Mesenchymal stem cell (in vitro differentiated cells and primary cell): ENCODE data around the gene ARPP19.
"Not testable (repeated sequence)": the region's sequence is repeated elsewhere in the genome, so short reads cannot be mapped to it uniquely, and the experiment has no call there.

ENCODE experiments used
- DNase-seq: peaks from one replicate; pipeline ENCODE4 v3.0.0-alpha.2; 2013
- H2AFZ ChIP-seq: one replicate; pipeline ENCODE4 v1.6.1; 2013; ENCODE audit warnings: low read depth, mild to moderate bottlenecking, control low read depth, inconsistent platforms, low read length, moderate library complexity
- H2AK5ac ChIP-seq: 2 replicates; pipeline ENCODE4 v1.6.1; 2013; ENCODE audit warnings: low read length, moderate library complexity, mild to moderate bottlenecking, inconsistent platforms; ENCODE audit not compliant: severe bottlenecking
- H2BK120ac ChIP-seq: one replicate; pipeline ENCODE4 v1.6.1; 2013; ENCODE audit warnings: low read depth, mild to moderate bottlenecking, inconsistent platforms, low read length, moderate library complexity
- H2BK12ac ChIP-seq, 2 experiments: one replicate each; pipeline ENCODE4 v1.6.1; 2013; ENCODE audit warnings: inconsistent platforms in 2 of 2, low read length in 2 of 2, mild to moderate bottlenecking in 2 of 2, moderate library complexity in 2 of 2, control low read depth in 1 of 2
- H2BK15ac ChIP-seq: one replicate; pipeline ENCODE4 v1.6.1; 2013; ENCODE audit warnings: mild to moderate bottlenecking, low read depth, inconsistent platforms; ENCODE audit not compliant: poor library complexity, severe bottlenecking
- H2BK5ac ChIP-seq: 2 replicates; pipeline ENCODE4 v1.6.1; 2013; ENCODE audit warnings: low read depth, mild to moderate bottlenecking, low read length, control low read depth, inconsistent platforms; ENCODE audit not compliant: poor library complexity, severe bottlenecking
- H3K14ac ChIP-seq, 2 experiments: one replicate each; pipeline ENCODE4 v1.6.1; 2013; ENCODE audit warnings: inconsistent platforms in 2 of 2, low read length in 2 of 2, control low read depth in 1 of 2, mild to moderate bottlenecking in 1 of 2, moderate library complexity in 1 of 2
- H3K18ac ChIP-seq, 2 experiments: one replicate each; pipeline ENCODE4 v1.6.1; 2013; ENCODE audit warnings: inconsistent platforms in 2 of 2, low read length in 2 of 2, control low read depth in 1 of 2, low read depth in 1 of 2, mild to moderate bottlenecking in 1 of 2
- H3K23ac ChIP-seq, 2 experiments: one replicate each; pipeline ENCODE4 v1.6.1; 2013; ENCODE audit warnings: inconsistent platforms in 2 of 2, low read length in 2 of 2, mild to moderate bottlenecking in 2 of 2, moderate library complexity in 2 of 2, control low read depth in 1 of 2
- H3K27ac ChIP-seq: 2 replicates; pipeline ENCODE4 v1.5.1; 2013; ENCODE audit warnings: mild to moderate bottlenecking, moderate library complexity, low read length, control low read depth, inconsistent platforms; ENCODE audit not compliant: poor library complexity, severe bottlenecking
- H3K27me3 ChIP-seq, 2 experiments: 2 replicates each; pipeline versions ENCODE4 v1.6.1 to v1.7.0; 2013; ENCODE audit warnings: low read length in 2 of 2, mild to moderate bottlenecking in 2 of 2, moderate library complexity in 2 of 2, control low read depth in 1 of 2, inconsistent platforms in 1 of 2; ENCODE audit not compliant: control insufficient read depth in 1 of 2, insufficient read depth in 1 of 2
- H3K36me3 ChIP-seq, 2 experiments: 2 replicates each; pipeline versions ENCODE4 v1.6.1 to v1.7.0; 2013; ENCODE audit warnings: low read length in 2 of 2, control low read depth in 1 of 2, inconsistent platforms in 1 of 2, low read depth in 1 of 2, mild to moderate bottlenecking in 1 of 2; ENCODE audit not compliant: insufficient read depth in 2 of 2, control insufficient read depth in 1 of 2
- H3K4ac ChIP-seq, 2 experiments: one replicate each; pipeline ENCODE4 v1.6.1; 2013; ENCODE audit warnings: inconsistent platforms in 2 of 2, low read length in 2 of 2, mild to moderate bottlenecking in 2 of 2, moderate library complexity in 2 of 2, control low read depth in 1 of 2, low read depth in 1 of 2
- H3K4me1 ChIP-seq: 2 replicates; pipeline ENCODE4 v1.6.1; 2013; ENCODE audit warnings: low read depth, low read length, control low read depth; ENCODE audit not compliant: control insufficient read depth, insufficient read depth
- H3K4me2 ChIP-seq: 2 replicates; pipeline ENCODE4 v1.6.1; 2013; ENCODE audit warnings: low read length, mild to moderate bottlenecking, inconsistent platforms; ENCODE audit not compliant: poor library complexity, severe bottlenecking
- H3K4me3 ChIP-seq, 2 experiments: 2 replicates each; pipeline versions ENCODE4 v1.5.1 to v1.7.0; 2013; ENCODE audit warnings: low read length in 2 of 2, mild to moderate bottlenecking in 2 of 2, control low read depth in 1 of 2, low read depth in 1 of 2; ENCODE audit not compliant: insufficient read depth in 1 of 2
- H3K79me1 ChIP-seq: replicated peaks from 2 replicates; pipeline ENCODE4 v1.6.1; 2013; ENCODE audit warnings: mild to moderate bottlenecking, control low read depth, low read length, inconsistent platforms; ENCODE audit not compliant: poor library complexity, severe bottlenecking
- H3K9ac ChIP-seq: 2 replicates; pipeline ENCODE4 v1.7.0; 2013; ENCODE audit warnings: mild to moderate bottlenecking, low read length, moderate library complexity
- H3K9me3 ChIP-seq: 2 replicates; pipeline ENCODE4 v1.7.0; 2013; ENCODE audit warnings: mild to moderate bottlenecking, low read length; ENCODE audit not compliant: control insufficient read depth
- H4K8ac ChIP-seq: one replicate; pipeline ENCODE4 v1.6.1; 2013; ENCODE audit warnings: inconsistent platforms, mild to moderate bottlenecking, low read length, moderate library complexity
- H4K91ac ChIP-seq: one replicate; pipeline ENCODE4 v1.6.1; 2013; ENCODE audit warnings: mild to moderate bottlenecking, low read length, inconsistent platforms
- WGBS: methylation state at CpG from one replicate; pipeline ENCODE4 v1.1.7; 2013; ENCODE audit warnings: mixed read lengths; 5-methylcytosine and 5-hydroxymethylcytosine counted together

ARPP19 gene

DNA sequence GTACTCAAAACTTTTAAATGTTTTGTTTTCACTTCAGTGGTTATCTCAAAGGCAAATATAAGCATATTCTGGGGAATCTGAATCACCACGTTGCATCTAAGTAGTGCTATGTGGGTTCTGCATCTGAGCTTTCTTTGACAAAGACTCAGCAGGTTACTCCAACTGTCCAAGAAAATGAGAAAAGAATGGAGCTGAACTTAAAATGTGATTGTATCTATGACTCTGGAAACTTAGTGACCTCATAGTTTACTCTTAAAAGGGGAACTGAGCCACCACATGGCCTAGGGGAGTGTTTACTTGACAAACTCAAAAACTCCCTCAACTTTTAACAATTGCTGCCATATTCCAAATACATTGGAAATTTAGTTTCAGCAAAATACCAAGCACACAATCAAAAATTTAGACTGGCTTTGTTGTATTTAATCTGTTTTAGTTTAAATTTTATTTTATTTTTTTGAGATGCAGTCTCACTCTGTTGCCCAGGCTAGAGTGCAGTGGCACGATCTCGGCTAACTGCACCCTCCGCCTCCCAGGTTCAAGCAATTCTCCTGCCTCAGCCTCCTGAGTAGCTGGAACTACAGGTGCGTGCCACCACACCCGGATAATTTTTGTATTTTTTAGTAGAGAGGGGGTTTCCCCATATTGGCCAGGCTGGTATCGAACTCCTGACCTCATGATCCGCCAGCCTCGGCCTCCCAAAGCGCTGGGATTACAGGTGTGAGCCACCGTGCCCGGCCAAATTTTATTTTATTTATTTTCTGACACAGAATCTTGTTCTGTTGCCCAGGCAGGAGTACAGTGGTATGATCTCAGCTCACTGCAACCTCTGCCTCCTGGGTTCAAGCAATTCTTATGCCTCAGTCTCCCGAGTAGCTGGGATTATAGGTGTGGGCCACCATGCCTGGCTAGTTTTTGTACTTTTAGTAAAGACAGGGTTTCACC lies 3.1 kb downstream of the ARPP19 start:
- not testable (repeated sequence) for H3K18ac ChIP-seq, H3K27me3 ChIP-seq, H2AFZ ChIP-seq, H3K27ac ChIP-seq, H3K14ac ChIP-seq, H3K79me1 ChIP-seq, H2BK120ac ChIP-seq, H3K4ac ChIP-seq, H4K8ac ChIP-seq, H3K4me3 ChIP-seq, H3K4me1 ChIP-seq, H4K91ac ChIP-seq, H3K9ac ChIP-seq, H3K23ac ChIP-seq, H2AK5ac ChIP-seq, H3K9me3 ChIP-seq, H3K4me2 ChIP-seq, H2BK15ac ChIP-seq, H2BK5ac ChIP-seq, H2BK12ac ChIP-seq
- peaks cover 0 to 11% of the 10 kb centered on the region in 2 experiments for H3K36me3 ChIP-seq
- DNase-seq = peak; percentile 67
- WGBS = 95% methylated on average over 13 of the region's 13 CpGs

DNA sequence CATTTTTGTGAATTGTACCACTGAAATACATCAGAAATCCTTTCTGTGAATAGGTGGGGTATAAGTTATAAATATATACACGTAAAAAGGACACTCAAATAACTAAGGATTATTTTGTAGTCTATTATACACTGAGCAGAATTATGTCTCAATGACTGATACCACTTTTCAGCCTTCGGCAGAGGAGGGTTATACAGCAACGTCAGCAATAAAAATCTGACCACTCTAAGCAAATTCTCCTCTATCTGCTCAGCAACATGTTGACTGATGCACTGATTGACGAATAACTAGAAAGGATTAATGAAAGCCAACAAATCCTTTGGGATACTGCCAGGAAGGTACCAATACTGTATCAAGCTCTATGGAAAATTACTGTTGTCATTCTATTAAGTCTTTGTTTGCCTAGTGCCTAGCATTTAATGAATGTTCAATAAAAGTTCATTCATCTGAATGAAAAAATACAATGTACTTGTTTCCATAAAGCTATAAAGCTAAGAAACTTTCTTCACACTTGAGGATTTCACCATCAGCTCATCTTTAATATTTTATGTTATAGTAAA lies 5.2 kb downstream of the ARPP19 start:
- H3K14ac ChIP-seq = no peak overlapping the region
- H2BK5ac ChIP-seq = no peak overlapping the region
- H3K9me3 ChIP-seq = no peaks in the 10 kb centered on the region
- no peak overlapping the region for H3K9ac ChIP-seq
- peaks cover 9% of the 10 kb centered on the region for H3K4me1 ChIP-seq
- H2BK120ac ChIP-seq = no peak overlapping the region
- H3K23ac ChIP-seq = no peak overlapping the region
- no peak overlapping the region for H3K27ac ChIP-seq
- no peaks in the 10 kb centered on the region for H3K27me3 ChIP-seq
- H3K79me1 ChIP-seq = no peaks in the 10 kb centered on the region
- H3K18ac ChIP-seq = no peak overlapping the region
- no peak overlapping the region for H2BK15ac ChIP-seq
- H4K8ac ChIP-seq = no peak overlapping the region
- H3K4me3 ChIP-seq = no peak overlapping the region
- WGBS = 95% methylated on average over 2 of the region's 4 CpGs
- H2AFZ ChIP-seq = no peak overlapping the region
- H3K36me3 ChIP-seq = peaks cover 0 to 17% of the 10 kb centered on the region in 2 experiments
- no peak overlapping the region for H2BK12ac ChIP-seq
- no peak overlapping the region for H3K4ac ChIP-seq
- DNase-seq = no peak
- no peak overlapping the region for H2AK5ac ChIP-seq
- H4K91ac ChIP-seq = no peak overlapping the region
- no peak overlapping the region for H3K4me2 ChIP-seq

DNA sequence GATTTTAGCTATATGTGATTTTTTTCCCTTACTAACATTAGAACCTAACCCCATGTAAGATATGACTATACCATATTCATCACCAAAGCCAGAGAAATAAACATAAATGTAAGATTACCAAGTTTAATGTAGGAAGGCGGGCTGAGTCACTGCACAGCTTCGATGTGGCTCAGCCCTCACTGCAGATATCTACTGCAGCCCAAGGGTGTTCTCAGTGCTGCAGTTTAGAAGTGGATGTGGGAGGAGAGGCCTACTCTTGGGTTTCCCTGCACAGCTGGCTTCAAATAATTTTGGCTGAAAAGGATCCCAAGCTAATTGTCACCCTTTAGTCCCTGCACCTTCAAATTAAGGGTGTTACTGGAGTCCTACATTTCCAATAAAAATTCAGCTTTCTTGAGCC lies 9.3 kb downstream of the ARPP19 start:
- 81% methylated on average over 2 of the region's 2 CpGs for WGBS
- peaks cover 6% of the 10 kb centered on the region for H3K4me1 ChIP-seq
- DNase-seq = no peak

DNA sequence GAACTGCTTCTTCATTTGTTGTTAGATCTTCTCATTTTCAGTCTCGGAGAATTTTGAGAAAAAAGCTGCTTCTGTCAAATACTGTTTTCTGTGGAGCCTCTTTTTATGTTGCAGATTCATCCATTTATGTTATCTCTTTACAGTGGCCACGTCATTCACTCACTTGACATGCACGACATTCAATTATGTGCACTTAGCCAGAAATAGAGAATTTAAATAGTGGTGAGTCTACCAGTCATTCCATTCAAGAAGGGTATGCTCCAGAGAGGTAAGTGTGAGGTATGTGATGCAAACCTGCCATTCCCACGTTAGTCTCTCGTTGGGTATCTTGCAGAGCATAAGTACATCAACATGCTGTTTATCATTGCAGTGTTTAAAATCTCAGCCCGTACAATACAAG lies 9.8 kb downstream of the ARPP19 start:
- Histone ChIP-seq H2BK120ac (no peak overlapping the region), H3K79me1 (no peaks in the 10 kb centered on the region), H4K91ac (no peak overlapping the region), H3K27me3 (no peaks in the 10 kb centered on the region), H2AFZ (no peak overlapping the region), H3K9me3 (no peaks in the 10 kb centered on the region), H3K14ac (no peak overlapping the region), H3K4me3 (no peak overlapping the region), H3K18ac (no peak overlapping the region), H2BK15ac (no peak overlapping the region), H3K9ac (peak overlapping the region; percentile 72), H4K8ac (no peak overlapping the region), H3K4me2 (no peak overlapping the region), H2BK12ac (no peak overlapping the region), H3K4me1 (peaks cover 4% of the 10 kb centered on the region), H2BK5ac (no peak overlapping the region), H3K23ac (no peak overlapping the region), H3K27ac (no peak overlapping the region), H3K36me3 (peaks cover 0 to 46% of the 10 kb centered on the region in 2 experiments), H2AK5ac (no peak overlapping the region), H3K4ac (no peak overlapping the region)
- DNase-seq = no peak
- 90% methylated on average over 6 of the region's 6 CpGs for WGBS

More for the DNA sequence above, 9.3 kb downstream of the ARPP19 start:
- H3K18ac ChIP-seq = no peak overlapping the region
- peak overlapping the region; percentile 1 for H3K27ac ChIP-seq
- H3K79me1 ChIP-seq = no peaks in the 10 kb centered on the region
- no peak overlapping the region for H4K8ac ChIP-seq
- no peak overlapping the region for H3K4me3 ChIP-seq
- H2BK120ac ChIP-seq = no peak overlapping the region
- H2AFZ ChIP-seq = no peak overlapping the region
- no peak overlapping the region for H3K23ac ChIP-seq
- no peak overlapping the region for H3K14ac ChIP-seq
- H3K9me3 ChIP-seq = no peaks in the 10 kb centered on the region
- no peaks in the 10 kb centered on the region for H3K27me3 ChIP-seq
- no peak overlapping the region for H2BK5ac ChIP-seq
- H3K9ac ChIP-seq = peak overlapping the region; percentile 36
- no peak overlapping the region for H4K91ac ChIP-seq
- peaks cover 0 to 41% of the 10 kb centered on the region in 2 experiments for H3K36me3 ChIP-seq
- H2BK15ac ChIP-seq = no peak overlapping the region
- no peak overlapping the region for H2AK5ac ChIP-seq
- H3K4me2 ChIP-seq = no peak overlapping the region
- H3K4ac ChIP-seq = no peak overlapping the region
- no peak overlapping the region for H2BK12ac ChIP-seq
